ENCODE measurements around the gene MCC.

DNA sequence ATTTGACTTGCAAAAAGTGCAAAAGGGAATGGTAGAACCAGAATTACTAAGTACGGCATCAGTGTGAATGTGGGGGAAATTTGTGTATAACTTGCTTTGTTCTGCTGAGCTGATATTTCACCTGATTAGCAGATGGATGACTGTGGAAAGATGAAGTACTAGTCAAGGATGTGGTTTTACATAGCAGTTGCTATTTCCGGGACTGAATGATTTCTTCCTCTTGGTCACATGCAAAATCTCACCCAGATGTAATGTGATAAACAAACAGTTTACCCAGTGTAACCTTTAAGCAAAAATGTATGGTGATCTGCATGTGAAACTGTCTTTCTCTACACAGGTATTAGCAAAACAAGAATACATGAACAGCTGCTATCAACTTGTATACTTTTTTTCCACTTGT is 465.6 kb downstream of the MCC start:
- no peak for TF ChIP-seq EZH2phosphoT487 (IDR thresholded peaks at IDR 0.05; ENCODE audit: borderline replicate concordance, low read depth, low read length)
- TF ChIP-seq, protein P1, sequence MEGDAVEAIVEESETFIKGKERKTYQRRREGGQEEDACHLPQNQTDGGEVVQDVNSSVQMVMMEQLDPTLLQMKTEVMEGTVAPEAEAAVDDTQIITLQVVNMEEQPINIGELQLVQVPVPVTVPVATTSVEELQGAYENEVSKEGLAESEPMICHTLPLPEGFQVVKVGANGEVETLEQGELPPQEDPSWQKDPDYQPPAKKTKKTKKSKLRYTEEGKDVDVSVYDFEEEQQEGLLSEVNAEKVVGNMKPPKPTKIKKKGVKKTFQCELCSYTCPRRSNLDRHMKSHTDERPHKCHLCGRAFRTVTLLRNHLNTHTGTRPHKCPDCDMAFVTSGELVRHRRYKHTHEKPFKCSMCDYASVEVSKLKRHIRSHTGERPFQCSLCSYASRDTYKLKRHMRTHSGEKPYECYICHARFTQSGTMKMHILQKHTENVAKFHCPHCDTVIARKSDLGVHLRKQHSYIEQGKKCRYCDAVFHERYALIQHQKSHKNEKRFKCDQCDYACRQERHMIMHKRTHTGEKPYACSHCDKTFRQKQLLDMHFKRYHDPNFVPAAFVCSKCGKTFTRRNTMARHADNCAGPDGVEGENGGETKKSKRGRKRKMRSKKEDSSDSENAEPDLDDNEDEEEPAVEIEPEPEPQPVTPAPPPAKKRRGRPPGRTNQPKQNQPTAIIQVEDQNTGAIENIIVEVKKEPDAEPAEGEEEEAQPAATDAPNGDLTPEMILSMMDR (conservative IDR thresholded peaks at IDR 0.05; ENCODE audit: low read length) = no peak
